B cell (primary cell): ENCODE measurements around the gene GRM3.

Source experiments
- CTCF ChIP-seq: fragments of 200-600 bp; IDR thresholded peaks from one replicate; pipeline ENCODE4 v1.8.0; 2022; ENCODE audit warnings: antibody characterized with exemption, mild to moderate bottlenecking
- EZH2 ChIP-seq: IDR thresholded peaks from 2 replicates; pipeline ENCODE4 v1.6.1; 2012; ENCODE audit warnings: borderline replicate concordance, low read depth, mild to moderate bottlenecking, moderate library complexity, low read length; ENCODE audit not compliant: insufficient read depth, poor library complexity, severe bottlenecking

GRCh38 chr7:86884152-86884551 lies 240.4 kb downstream of the GRM3 start:
- TF ChIP-seq EZH2 (no peak), CTCF (no peak)
